Measurements from ENCODE around the gene MEGF6.

MEGF6 gene

DNA sequence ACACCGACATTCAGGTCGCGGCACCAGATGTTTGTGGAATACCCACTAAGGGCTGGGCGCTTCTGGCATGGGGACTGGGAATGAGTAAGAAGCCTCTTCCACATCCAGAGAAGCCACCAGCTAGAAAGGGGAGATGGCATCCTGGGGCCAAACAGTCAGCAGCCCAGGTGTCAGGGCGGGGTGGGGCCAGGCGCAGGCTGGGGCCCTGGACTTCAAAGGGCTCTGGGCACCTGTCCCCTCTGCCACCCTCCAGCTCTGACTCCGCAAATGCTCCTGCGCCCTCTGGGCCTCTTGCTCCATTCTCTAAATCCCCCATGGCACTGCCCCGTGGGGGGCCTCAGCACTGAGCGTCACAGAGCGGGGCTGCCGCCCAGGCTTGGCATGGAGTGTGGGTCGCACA lies 70.4 kb downstream of the MEGF6 start:
- no peak for DNase-seq (ENCODE audit: low read depth, low spot score)

DNA sequence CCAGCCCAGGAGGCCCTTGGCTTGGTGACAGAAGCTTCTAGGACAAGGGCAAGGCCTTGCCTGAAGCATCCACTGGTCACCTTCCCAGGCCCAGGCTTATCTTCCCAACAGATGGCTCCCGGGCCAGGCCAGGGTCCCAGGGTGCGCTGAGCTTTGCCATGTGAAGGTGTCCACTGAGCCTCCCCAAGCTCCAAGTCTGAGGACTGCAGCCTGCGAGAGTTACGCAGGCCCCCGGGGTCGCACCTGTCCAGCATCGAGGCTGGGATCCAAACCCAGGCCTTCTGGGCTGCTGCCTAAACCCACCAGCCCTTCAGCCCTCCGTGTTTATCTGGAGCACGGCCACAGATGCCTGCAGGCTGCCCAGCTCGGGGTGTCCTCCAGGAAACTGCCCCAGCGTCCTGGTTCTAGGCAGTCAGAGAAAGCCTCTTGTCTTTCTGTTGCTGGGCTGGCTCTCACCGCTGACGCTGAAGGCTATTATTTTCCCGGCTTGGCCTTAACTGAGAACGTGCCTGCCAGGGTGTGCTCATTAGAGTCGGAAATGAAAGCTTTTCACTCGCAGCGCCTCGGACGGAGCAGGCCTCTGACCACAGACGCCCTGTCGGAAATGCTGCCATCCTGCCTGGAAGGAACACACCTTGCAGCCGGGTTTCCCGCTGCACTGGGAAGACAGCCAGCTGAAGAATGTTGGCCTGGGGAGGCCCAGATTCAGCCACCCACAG lies 71.4 kb downstream of the MEGF6 start:
- DNase-seq (ENCODE audit: low read depth, low spot score): no peak

DNA sequence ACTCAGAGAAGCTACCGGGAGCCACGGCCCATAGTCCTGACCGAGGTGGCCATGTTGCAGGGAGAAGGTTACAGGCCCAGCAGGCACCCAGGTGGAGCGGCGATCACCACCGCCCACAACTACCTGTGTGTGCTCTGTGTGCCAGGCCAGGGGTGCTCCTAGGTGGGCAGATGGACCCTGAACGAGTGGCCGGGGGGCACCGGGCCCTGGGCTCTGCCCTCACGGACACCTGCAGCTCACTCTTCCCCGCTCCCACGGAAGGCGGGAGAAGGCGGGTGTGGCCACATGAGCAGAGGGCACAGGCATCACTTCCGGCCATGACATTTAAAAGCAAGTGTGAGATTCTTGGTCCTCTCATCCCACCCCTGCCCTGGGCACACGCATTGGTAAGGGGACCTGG lies 73.9 kb downstream of the MEGF6 start:
- DNase-seq (ENCODE audit: low read depth, low spot score): no peak

DNA sequence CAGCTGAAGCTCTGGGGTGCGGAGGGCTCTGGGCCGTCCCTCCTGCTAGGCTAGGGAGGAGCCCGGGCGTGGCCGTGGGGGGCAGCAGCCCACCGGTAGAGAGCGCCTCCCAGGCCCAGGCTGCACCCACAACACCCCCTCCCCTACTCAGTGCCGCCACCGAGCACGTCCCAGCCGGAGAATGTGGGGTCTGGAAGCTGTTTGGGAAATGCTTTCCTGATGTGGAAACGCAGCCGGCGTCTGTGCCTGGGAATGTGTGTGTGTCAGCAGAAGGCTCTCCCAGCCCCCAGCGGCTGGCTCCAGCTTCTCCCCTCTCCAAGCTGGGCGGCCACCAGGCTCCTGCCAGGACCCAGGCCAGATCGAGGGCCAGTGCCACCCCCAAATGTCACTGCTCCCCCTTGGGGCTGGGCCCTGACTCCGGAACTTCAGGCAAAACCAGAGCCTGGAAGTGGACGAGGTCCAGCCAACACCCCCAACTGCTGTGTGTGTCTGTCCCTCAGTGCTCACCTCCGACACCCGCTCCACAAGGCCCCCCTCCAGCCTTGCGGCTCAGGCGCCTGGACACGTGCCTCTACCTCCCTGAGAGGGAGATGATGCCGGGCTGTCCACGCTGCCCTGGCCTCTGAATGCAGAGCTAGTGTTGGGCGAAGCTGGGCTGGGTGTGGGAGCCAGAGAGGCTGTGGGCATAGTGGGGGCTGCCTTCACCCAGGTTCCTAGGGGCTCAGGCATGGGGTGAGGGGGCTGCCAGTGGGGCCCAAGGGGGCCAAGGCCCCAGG lies 74.7 kb downstream of the MEGF6 start:
- no peak for DNase-seq (ENCODE audit: low read depth, low spot score)

DNA sequence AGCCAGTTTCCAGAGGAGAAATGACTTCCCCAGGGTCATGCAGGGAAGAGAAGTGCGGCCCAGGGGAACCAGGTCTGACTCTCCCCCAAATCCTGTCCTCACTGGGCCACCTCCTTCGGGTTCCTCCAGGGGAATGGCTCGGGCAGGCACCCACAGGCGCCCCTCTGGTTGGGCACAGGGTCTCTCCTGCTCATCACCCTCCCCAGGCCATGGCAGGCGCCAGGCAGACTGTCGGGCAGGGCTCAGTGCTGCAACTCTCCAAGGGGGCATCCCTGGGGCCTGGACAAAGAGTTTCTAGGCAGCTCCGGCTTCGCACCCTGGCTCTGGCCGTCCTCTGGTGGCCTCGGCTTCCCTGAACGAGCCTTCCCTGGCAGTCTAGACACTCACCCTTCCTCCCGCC lies 75.6 kb downstream of the MEGF6 start:
- no peak for DNase-seq (ENCODE audit: low read depth, low spot score)

DNA sequence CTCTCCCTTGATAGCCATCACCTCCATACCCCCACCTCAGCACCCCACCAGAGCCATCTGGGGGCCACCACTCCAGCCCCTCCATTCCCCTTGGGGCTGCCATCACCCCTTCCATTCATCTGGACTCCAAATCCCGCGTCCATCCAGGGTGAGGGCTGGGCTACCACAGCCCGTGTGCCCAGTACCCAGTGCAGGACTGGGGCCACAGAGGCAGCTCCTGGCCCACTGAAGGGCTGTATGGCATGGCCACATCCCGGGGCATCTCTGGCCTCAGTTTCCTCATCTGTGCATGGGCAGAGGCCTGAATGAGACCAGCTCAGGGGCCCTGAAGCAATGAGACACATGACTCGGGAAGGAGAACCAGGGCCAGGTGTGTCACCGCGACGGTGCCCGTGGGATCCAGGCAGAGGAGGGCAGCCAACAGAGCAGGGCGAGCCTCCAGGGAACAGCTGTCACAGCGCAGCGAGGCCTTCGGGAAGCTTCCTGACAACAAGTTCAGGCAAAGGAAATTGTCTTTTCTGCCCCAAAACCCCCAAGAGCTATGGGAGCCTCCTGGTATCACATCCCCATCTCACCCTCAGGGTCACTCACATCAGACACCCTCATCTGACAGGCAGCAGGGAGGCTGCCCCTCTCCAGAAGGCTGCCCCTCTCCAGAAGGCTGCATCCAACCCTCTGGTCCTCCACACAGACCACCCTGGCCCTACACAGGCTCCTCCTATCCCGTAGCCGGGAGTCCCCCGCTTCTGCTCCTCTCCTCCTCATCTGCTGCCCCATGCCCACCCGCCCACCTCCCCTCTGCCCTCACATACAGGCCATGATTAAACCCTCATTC lies 76.3 kb downstream of the MEGF6 start:
- DNase-seq (ENCODE audit: low read depth, low spot score): no peak

DNA sequence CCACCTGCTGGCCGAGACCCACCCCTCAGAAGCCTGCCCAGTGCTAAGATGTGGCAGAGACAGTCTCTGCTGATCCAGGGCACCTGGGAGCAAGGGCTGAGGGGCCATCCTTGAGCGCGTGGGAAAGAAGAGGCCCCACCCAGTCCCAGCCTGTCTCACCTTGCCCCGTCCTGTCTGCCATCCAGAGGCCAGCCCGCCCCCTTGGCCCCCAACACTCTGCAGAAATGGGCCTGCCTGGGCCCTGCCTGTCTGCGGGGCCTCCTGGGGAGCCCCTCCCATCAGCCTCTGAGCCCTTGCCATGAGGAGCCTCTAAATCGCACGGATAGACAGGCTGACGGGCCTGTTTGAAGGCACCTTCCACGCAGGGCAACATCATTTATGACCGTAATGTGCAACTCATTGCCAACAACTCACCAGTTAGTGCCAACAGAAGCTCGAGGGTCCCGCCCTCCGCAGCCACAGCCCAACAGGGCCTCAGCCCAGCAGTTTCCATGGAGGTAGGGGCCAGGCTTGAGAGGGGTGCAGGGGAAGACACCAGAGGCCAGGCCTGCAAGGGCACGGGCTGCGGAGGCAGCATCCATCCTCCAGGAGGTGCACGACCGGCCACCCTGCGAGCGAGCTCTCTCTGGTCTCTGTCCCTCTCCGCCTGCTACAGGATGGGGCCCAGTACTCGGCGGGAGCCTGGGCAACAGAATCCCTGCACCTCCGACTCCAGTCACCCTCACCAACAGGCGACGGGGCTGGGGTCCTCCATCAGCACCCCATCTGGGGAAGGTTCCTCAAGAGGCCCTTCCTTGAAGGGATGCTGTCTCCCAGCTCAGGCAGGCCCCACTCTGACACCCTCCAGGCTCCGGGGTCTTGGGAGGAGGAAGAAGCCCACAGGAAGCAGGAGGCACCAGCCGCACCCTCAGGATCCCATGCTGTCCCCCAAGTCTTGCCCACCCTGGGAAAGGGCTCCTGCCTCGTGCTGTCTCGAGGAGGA lies 78.0 kb downstream of the MEGF6 start:
- no peak for DNase-seq (ENCODE audit: low read depth, low spot score)

DNA sequence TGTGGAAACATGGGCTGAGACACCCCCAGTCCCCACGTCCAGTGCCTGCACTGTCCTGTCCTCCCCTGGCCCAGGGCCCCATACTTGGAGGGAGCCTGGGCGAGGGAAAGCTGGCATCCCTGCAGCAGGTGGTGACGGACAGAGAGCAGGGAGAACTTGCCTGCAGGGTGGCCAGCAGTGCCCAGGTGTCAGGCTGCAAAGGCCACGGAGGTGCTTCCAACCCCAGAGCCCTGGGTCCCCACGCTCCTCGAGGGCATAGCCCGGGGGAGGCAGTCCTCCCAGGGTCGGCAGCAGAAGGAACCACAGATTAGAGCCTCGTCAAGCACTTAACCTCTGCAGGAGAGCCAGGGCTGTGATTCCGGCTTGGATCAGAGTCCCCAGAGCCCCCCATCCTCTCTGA lies 79.4 kb downstream of the MEGF6 start:
- no peak for DNase-seq (ENCODE audit: low read depth, low spot score)

DNA sequence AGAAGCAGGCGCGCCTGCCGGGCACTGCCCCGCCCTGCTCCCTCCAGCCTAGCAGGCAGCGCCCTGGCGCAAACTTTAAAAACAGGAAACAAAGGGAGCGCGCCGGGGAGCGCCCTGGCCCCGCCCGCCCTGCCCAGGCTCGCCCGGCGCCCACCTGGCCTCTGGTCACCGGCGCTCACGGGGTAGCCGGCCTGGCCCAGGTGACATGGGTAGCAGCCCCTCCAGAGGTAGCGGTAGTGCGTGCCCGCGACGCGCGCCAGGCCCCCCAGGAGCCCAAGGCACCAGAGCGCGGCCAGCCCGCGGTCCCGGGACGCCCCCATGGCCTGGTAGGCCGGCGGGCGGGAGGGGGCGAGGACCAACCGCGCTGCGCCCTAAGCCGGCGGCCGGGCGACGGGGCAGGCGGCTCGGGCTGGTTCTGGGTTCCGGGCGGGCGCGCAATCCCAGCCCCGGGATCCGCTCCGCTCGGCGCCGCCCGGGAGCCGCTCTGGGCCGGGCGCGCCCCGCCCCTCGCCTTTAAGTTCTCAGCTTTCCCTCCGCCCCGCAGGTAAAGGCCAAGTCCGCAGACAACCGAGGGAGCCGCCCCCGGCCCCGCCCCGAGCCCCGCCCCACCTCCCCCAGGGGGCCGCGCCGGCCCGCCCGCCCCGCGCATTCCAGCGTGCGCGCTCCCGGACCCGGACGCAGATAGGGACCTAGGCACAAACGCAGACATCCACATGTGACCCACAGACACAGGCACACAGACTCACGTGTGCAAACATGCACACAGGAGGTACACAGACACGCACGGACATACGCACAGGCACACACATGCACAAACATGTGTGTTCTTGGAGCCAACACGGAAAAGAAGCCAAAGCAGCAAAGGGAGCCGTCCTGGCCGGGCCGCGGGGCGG lies 80.1 kb downstream of the MEGF6 start:
- DNase-seq (ENCODE audit: low read depth, low spot score): no peak

DNA sequence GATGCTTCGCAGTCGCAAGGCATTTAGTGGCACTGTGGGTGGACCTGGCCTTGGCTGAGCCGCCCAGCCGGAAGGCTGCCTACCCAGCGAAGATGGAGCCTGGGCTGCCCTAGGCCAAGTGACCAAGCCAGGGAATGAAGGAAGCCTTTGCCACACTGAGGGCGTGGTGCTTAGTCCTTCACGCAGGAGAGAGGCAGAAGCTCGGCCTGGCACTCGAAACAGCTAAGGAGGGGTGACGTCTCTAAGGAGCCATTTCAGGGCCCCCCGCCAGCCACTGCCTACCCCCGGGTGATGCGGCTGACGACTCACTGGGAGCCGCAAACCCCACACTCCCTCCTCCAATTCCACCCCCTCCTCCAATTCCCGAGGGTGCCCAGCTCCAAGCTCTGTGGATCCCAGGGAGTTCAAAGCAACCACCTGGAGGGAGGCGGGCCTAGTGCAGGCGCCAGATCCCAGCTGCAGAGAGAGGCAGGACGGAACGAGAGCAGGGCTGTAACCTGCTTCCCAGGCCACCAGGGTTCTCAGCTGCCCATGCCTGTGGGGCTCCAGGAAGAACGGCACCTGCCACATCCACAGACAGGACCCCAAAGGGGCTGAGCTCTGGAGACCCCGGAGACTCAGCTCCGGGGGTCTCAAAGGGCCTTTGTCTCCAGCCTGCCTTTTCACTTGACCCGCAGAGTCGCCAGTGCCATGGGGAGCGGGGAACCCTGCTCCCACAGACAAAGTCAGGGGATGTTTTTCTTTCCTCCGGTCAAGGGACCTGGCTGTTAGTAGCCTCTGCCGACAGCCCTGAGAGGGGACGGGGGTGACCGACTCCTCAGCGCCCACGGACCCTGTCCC lies 81.0 kb downstream of the MEGF6 start:
- no peak for DNase-seq (ENCODE audit: low read depth, low spot score)

DNA sequence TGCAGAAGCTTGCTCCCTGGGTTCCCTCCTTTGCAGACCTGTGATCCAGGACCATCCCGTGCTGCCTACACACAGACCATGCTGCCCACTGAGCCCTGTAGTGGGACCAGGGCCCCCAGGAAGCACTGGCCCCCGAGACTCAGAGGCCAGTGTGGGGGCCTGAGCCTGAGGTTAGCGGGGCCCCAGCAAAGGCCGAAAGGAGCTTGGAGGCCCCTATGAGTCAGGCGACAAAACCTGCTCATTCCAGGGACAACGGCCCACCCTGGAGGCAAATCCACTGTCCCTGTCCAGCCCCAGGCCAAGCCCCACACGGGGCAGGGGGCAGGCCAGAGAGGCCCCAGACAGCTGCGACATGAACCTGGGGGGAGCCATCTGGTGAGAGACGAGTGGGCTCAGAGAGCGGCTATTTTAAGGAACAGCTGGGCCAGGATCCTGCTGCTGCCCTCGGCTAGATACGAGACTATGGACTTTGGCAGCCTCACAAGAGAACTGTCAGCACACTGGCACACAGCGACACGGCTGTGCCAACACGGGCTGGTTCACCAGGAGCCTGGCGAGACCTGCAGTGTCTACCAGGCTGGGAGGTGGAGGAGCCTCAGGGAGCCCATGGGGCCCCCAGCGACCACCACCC lies 82.1 kb downstream of the MEGF6 start:
- DNase-seq (ENCODE audit: low read depth, low spot score): no peak

DNA sequence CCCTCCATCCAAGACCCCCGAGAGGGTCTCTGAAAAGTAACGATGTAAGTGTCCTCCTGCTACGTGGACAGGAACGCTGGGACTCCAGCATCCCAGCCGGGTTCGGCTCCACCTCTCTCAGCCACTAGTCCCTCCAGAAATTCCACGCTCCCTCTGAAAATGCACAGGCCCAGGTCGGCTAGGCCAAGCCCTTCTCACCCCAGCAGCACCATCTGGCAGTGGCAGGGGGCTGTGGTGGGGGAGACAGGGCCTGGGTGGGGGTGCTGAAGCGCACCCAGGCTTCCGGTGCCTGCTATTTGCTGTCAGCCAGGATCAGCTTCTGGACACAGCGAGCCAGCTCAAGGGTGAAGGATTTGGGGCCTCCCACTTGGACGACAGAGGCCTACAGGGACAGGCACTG lies 83.5 kb downstream of the MEGF6 start:
- no peak for DNase-seq (ENCODE audit: low read depth, low spot score)

DNA sequence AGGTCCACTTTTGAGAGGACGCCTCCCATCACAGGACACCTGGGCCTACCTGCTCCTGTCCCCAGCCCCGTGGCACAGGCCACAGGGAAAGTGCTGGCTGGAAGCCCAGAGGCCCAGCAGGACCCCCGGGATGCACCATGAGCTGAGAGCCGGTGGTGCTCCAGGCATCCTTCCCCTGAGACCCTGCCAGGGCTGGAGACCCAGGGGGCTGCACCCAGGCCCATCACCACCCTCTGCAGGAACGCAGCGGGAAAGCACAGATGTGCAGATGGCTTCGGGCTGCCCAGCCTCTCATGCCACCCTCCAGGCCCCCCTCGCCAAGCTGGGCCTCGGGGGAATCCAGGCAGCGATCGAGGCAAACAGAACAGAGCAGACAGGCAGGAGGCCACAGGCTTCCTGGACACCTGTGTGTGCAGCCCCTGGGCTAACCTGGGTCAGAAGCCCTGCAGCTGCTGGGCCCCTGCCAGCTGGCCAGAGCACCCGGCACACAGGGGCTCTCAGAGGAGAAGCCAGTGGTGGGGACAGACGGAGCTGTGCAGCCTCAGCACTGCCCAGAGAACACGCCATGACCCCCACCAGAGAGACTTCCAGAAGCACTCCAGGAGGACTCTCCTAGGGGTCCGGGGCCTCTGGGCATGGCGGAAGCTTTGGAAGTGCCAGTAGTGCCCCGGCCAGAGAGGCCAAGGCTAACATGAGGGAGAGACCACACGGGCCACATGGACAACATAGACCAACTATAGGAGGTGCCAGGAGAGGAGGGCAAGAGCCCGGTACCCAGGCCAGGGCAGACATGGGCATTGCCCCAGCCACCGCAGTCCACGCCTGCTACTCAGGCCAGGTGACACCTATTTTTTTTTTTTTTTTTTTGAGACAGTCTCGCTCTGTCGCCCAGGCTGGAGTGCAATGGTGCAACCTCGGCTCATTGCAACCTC lies 85.5 kb downstream of the MEGF6 start:
- no peak for DNase-seq (ENCODE audit: low read depth, low spot score)

DNA sequence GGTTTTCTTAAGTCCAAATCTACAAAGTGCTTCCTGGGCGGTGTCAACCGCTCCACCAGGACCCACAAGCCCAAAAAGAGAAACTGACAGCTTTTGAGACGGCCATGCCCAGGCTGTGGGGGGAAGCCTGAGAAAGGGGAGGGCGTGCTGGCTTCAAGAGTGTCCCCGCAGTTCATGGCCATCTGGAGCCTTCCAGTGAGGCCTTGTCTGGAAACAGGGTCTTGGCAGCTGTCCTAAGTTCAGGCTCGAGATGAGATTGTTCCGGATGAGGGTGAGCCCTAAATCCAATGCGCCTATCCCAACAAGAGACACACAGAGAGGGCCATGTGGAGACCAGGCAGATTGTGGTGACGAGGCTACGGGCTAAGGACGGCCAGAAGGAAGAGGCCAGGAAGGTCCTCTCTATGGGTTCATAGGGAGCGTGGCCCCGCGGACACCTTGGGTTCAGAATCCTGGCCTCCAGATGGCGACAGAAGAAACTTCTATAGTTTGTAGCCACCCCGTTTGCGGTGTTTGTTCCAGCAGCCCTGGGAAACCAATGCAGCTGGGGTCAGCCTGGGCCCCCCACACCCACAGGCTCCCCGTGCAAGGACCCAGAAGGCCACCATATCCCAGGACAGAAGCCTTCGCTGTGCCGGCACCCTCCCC lies 86.6 kb downstream of the MEGF6 start:
- DNase-seq (ENCODE audit: low read depth, low spot score): no peak

DNA sequence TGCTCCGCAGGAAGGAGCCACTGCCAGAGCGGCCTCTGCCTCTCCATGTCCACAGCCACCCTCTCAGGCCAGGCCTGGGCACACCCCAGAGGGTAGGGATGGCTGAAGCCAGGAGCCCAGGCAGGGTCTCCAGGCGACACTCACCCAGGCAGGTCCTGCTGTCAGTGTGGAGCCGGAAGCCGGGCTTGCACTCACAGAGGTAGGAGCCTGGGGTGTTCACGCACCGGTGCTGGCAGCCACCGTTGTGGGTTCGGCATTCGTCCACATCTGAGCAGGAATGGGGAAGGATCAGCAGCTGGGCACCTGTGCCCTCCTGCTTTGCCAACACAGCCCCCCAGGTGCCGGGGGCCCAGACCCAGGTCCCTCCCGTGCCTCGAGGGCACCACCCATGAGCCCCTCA lies 87.3 kb downstream of the MEGF6 start:
- no peak for DNase-seq (ENCODE audit: low read depth, low spot score)

DNA sequence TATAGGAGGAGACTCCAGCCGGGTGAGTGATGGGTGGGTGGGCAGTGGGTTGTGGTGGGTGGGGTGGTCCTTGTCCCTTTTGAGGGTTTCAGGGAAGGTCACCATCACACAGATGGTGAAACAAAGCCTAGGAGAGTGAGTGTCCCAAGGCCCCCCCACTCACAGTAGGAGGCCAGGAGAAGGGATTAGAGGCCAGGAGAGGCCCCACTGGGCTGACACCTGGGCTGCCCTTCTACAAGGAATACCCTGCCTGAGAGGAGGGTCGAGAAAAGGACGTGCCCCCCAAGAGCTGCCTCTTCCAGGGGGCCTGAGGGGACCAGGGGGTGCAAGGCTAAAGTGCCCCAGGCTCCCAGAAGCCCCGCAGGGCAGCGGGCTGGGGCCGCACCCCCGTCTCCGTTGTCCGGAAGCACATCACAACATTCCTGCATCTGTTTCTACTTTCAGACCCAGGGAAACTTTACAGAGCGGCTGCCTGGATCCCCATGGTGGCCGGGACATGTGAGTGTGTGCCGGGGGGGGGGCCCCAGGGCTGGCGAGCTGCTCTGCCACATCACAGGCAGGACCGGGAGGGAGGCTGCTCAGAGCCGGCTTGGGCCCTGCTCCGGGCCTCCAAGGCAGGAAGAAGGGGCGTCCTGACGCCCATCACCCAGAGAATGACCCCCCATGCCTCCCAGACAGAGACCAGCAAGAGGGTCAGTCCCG lies 88.6 kb downstream of the MEGF6 start:
- peak; percentile 64 for DNase-seq (ENCODE audit: low read depth, low spot score)

DNA sequence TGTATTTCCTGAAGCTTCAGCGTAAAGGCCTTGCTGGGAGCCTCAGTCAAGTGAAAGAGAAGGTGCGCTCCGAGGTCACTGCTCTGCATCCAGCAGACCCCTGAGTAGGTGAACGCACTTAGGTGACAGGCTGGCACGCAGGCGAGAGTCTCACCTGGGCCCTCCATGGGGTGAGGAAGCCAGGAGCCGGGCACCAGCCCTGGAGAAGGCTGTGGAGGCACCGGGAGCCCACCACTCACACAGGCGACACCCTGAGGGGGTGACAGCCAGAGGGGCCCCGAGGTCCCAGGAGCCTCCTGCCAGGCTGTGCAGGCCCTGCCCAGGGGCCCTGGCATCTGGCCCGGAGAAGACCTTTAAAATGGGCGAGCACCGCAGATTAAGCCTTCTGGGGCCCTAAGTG lies 89.2 kb downstream of the MEGF6 start:
- no peak for DNase-seq (ENCODE audit: low read depth, low spot score)

Data from smooth muscle cell of the brain vasculature (primary cell).